NCI-H526 treated with DMSO at 0.1 percent for 48 hours (cell line): ENCODE data around the gene DNAJC1.
"Not testable (repeated sequence)": the region's sequence is repeated elsewhere in the genome, so short reads cannot be mapped to it uniquely, and the experiment has no call there.

Experiments
- DNase-seq: peaks from one replicate; lab custom pipeline; 2025; lab: John Stamatoyannopoulos, UW

The DNAJC1 gene

GRCh38 chr10:22003177-22003963 lies at the start of gene DNAJC1:
Gene DNAJC1 (minus strand): TSS chr10:22003730. CDS start chr10:22003434, 296 bp downstream.
- DNase-seq, result peak; percentile 90

DNA sequence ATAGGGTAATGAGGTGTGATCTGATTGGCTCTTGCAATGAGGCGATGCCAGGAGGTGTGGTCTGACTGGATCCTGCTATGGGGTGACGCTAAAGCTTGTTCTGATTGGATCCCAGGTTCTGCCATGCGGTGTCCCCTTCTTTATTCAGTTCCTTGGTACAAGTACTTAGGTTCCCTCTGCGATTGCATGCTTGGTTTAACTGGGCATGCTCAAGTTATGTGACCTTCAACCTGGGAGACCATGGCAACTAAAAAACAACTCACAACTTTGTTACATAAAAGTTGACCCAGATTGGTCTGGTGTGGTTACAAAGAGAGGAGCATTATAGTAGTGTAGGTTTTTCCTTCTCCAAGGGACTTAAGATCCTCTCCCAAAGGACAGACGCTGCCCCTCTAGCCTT lies 49.5 kb upstream of the DNAJC1 start:
- no peak for DNase-seq

DNA sequence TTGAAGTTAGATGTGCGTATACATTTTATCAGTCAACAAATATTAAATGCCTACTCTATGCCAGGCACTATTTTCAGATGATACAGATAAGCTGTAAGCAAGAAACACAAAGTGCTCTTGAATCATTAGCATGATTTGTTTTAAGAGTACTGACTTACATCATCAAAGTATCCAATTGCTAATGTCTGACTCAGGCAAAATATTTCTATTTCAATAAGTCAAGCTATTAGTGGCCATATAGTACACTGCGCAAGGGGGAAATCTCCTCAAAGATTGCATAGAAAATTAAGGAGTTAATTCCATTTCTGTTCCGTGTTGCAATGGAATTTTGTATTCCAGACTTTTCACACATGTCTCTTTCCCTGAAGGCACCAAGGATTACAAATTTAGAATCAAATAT lies 46.1 kb upstream of the DNAJC1 start:
- no peak for DNase-seq

DNA sequence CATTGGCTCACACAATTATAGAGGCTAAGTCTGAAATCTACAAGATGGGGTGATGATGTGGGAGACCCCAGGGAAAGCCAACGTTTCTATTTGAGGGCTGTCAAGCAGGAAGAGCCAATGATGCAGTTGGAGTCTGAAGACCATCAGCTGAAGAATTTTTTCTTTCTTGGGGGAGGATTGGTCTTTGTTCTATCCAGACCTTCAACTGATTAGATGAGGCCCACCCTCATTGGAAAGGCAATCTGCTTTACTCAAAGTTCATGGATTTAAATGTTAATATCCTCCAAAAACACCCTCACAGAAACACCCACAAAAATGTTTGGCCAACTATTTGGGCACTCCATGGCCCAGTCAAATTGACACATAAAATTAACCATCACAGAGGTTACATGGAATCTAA lies 44.3 kb upstream of the DNAJC1 start:
- no peak for DNase-seq

DNA sequence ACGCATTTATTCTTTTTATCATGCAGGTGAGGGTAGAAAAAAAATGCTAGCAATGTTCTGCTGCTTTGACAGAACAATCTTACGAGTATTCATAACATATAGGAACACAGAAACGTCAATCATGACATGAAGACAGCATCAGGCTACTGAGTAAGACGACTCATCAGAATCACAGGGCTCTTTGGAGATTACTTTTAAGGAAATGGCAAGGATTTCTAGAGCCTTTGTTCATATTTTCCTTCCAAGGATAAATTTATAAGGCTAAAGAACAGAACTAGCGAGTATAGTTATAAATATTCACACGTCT lies 39.8 kb upstream of the DNAJC1 start:
- no peak for DNase-seq

GRCh38 chr10:22042557-22043326 lies 39.2 kb upstream of the DNAJC1 start:
- no peak for DNase-seq

DNA sequence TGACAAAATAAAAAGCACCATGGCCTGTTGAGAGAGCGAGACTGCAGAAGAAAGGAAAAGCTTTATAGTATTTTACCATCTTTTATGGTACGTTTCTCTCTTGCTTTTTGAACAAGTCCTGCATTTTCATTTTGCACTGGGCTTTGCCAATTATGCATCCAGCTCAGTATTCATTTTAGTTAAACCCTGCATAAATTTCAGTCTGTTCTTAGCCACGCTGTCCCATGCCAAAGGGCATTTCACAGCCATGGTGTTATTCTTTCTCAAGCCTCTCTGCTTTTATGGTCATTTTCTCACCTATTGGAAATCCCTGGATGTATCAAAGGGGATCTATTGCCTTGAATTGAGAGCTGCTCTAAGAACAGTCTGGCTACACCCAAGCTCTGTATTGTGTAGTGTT lies 30.8 kb upstream of the DNAJC1 start:
- no peak for DNase-seq

- DNase-seq, result not testable (repeated sequence)
Observed at GRCh38 chr10:22032268-22032667, 28.7 kb upstream of the DNAJC1 start.

GRCh38 chr10:22030421-22030820 lies 26.9 kb upstream of the DNAJC1 start:
- no peak for DNase-seq

- no peak for DNase-seq
Observed at GRCh38 chr10:22029445-22030236, 26.1 kb upstream of the DNAJC1 start.

- DNase-seq, result no peak
Observed at GRCh38 chr10:22027364-22028238, 24.1 kb upstream of the DNAJC1 start.

DNA sequence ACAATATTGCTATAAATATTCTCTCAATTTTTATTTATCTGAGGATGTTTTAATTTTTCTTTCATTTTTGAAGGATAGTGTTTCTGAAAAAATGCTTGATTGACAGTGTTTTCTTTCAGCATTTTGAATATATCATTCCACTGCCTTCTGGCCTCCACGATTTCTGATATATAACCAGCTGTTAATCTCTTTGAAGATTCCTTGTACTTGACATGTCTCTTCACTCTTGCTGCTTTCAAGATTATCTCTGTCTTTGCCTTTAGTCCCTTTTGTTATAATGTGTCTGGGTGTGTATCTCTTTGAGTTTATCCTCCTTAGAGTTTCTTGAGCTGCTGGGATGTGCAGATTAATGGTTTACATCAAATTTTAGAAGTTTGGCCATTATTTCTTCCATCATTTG lies 22.8 kb upstream of the DNAJC1 start:
- DNase-seq, result no peak

DNA sequence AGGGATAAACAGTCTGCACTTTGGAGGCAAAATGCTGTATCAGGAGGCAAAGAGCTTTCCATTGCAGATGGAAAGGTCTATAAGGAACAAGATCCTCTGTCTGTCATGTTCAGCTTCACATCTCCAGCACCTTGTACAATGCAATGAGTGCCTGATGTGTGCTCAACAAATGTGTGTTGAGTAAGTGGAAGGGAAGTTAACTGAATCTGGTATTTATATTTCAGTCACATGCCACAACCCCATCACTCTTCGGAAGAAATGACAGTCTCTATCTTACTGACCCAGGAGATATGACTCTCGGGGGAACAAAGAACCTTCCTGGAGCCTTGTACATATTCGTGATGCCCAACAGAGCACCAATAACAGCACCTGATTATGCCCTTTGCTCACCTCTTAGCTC lies 20.0 kb upstream of the DNAJC1 start:
- DNase-seq, result no peak

DNA sequence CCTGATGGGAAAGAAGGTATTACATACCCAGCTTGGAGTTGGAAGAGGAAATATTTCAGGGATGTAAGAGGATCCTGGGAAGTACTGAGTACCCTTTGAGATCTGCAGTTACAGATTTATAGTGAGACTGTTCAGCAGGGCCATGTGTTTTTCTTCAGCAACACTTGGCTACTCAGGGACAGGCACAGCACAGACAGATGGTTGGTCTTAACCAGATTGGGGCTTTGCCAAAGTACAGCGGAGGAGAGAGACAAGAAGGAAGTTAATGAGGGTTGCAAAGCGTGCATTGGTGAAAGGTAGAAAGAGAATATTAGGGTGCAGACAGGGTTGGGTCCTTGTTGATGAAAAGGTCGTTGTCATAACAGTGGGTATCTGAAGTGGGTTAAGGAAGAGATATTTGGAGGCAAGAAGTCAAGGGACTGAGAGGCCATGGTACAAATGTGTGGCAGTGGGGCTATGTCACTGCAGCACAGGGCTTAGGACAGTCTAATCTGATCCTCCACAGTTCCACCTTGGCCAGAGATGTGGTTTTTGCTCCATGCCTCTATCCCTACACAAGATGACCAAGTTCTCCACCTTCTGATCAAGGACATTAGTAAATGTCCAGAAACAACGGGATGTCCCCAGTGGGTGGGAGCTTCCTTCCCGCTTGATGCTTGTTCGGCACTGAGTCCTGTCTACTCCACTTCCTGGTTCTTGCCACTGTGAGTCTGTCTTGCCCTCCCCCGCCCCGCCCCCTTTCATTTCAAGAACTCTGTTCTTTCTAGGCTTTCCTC lies 18.9 kb upstream of the DNAJC1 start:
- no peak for DNase-seq

GRCh38 chr10:22021144-22021543 lies 17.6 kb upstream of the DNAJC1 start:
- DNase-seq, result not testable (repeated sequence)

GRCh38 chr10:22017283-22018020 lies 13.9 kb upstream of the DNAJC1 start:
- DNase-seq, result no peak

DNA sequence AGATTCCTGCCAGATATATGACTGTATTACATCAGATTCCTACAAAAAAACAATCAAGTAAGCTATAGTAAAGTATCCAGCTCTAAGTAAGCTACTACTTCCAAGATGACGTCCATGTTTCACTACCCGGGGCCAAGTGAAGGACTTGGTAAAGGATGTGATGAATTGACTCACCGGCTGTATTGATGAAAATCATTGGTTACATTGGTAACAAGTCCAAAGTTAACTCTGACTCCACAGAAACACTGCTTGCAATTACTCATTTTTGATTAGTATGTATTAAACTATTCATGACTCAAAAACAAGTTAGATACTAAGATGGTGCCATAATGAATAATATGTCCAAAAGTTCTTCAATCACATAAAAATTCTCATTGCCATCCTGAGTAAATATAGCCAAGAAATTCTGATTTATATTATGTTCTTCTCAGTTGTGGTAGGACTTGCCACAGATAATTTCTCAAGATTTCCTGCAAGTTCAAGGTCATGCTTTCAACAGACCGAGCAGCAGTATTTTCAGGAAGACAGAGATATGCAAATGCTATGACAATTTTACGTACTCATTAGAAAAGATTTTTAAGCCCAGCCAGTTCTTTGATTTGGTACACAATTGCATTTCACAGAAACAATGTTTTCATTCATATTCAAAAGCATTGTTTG lies 12.6 kb upstream of the DNAJC1 start:
- DNase-seq, result no peak

DNA sequence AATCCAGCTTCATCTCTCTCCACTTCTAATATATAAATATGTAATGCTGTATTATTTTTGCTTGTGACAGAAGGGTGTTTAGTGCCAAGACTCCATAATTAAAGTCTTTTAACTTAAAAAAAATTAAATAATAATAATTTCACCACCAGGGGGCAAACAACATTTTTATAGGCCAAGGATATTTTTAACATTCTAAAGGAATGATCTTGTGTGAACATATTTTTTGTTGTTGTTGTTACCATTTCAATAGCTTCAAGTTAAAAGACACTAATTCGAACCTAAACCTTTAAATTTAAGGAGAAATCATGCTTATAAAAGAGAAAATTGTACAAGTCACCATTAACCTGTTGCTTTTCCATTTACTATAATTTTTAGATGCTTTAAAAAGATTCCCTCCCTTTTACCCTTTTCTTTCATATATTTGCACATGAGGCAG lies 7.5 kb upstream of the DNAJC1 start:
- no peak for DNase-seq

DNA sequence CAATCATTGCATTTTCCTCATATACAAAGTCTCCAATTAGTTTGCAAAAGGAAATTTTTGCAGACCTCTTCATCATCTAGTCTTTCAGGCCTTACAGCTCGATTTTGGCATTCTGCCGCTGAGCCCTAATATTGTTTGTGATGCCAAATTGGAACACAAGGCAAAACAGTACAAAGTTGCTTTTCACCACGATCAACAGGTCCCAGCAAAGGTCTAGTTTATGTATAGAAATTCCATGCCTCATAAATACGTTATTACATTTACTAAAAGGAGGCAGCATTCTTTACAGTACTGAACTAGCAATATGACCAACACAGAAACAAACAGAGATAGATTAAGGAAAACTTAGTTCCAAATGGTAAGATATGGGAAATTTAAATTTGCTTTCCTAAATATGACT lies 7.0 kb upstream of the DNAJC1 start:
- no peak for DNase-seq
